GM12878 (cell line): Measurements from ENCODE around the gene MAML2. TPM values are rescaled to one million over a fixed set of nuclear protein-coding genes. Genes with fewer than 3 reads are reported as not detected.

Source experiments
- ATF2 ChIP-seq: IDR thresholded peaks from 2 replicates; pipeline ENCODE4 v1.6.1; 2012; ENCODE audit warnings: low read length, inconsistent platforms
- BCL3 ChIP-seq: IDR thresholded peaks from 2 replicates; pipeline ENCODE4 v1.6.1; 2011; ENCODE audit warnings: borderline replicate concordance, low read depth, mild to moderate bottlenecking, moderate library complexity, low read length; ENCODE audit not compliant: insufficient read depth, poor library complexity, severe bottlenecking
- CEBPZ ChIP-seq: fragments of 150-350 bp; IDR thresholded peaks from 2 replicates; pipeline ENCODE4 v1.6.1; 2016; ENCODE audit warnings: low read depth, low read length
- CREB1 ChIP-seq: IDR thresholded peaks from 2 replicates; pipeline ENCODE4 v1.6.1; 2012; ENCODE audit warnings: low read depth, mild to moderate bottlenecking, inconsistent platforms
- ETV6 ChIP-seq, 2 experiments: fragments of 450-650 bp in 1 of 2; IDR thresholded peaks in 1 of 2; conservative IDR thresholded peaks in 1 of 2; 2 replicates each; pipeline ENCODE4 v1.6.1; 2014; ENCODE audit warnings: antibody characterized with exemption in 1 of 2, borderline replicate concordance in 1 of 2, low read depth in 1 of 2, mild to moderate bottlenecking in 1 of 2, moderate library complexity in 1 of 2
- FOXK2 ChIP-seq: fragments of 450-650 bp; IDR thresholded peaks from 2 replicates; pipeline ENCODE4 v1.6.1; 2017; ENCODE audit warnings: mild to moderate bottlenecking, moderate library complexity
- GABPA ChIP-seq: IDR thresholded peaks from 2 replicates; pipeline ENCODE4 v1.6.1; 2014; ENCODE audit warnings: antibody characterized with exemption, low read depth, mild to moderate bottlenecking, inconsistent platforms
- LARP7 ChIP-seq: fragments of 450-650 bp; IDR thresholded peaks from 2 replicates; pipeline ENCODE4 v1.6.1; 2017; ENCODE audit warnings: mild to moderate bottlenecking
- NR2F1 ChIP-seq: fragments of 450-650 bp; conservative IDR thresholded peaks from 2 replicates; pipeline ENCODE4 v1.6.1; 2017; ENCODE audit warnings: mild to moderate bottlenecking
- RCOR1 ChIP-seq: conservative IDR thresholded peaks from 2 replicates; pipeline ENCODE4 v1.6.1; 2012; ENCODE audit warnings: low read depth, low read length, improper control_type of control experiment
- SMC3 ChIP-seq: IDR thresholded peaks from 2 replicates; pipeline ENCODE4 v1.6.1; 2011; ENCODE audit warnings: low read length, improper control_type of control experiment, borderline replicate concordance
- polyA plus RNA-seq, 11 experiments: library from polyadenylated mRNA; depleted of rRNA in 4 of 11; unstranded in 6 of 11; stranded (reverse) in 5 of 11; fragments of >200 nt; fragmentation: Nextera tagmentation in 4 of 11; fragmentation: Illumina TruSeq in 1 of 11; extraction: Ambion mirVana in 4 of 11; extraction: Trizol in 1 of 11; gene quantifications; 1 replicate in 1 of 11; 2 replicates in 10 of 11; pipeline versions ENCODE4 v1.2.1 to v1.2.3, GENCODE V29; 2011 to 2016; ENCODE audit warnings: inconsistent platforms in 2 of 11, missing spikeins in 2 of 11, low read depth in 1 of 11
- total RNA-seq, 4 experiments: library from RNA; depleted of rRNA in 3 of 4; stranded (reverse); fragments of >200 nt in 3 of 4; fragmentation: Illumina TruSeq in 1 of 4; extraction: Trizol in 1 of 4; gene quantifications; 2 replicates each; pipeline versions ENCODE4 v1.2.1 to v1.2.3, GENCODE V29; 2013 to 2021
- TF ChIP-seq, protein P1 (sequence below): fragments of 450-650 bp; IDR thresholded peaks from 2 replicates; pipeline ENCODE4 v1.6.1; 2018; ENCODE audit warnings: borderline replicate concordance, mild to moderate bottlenecking; ENCODE audit not compliant: partially characterized antibody
- TF ChIP-seq, protein P2 (sequence below): IDR thresholded peaks from 2 replicates; pipeline ENCODE4 v1.6.1; 2012; ENCODE audit warnings: improper control_type of control experiment, low read depth, low read length; ENCODE audit not compliant: insufficient replicate concordance

The MAML2 gene
- total and polyA plus RNA-seq, 10 of the 15 experiments (the other 5 are each of a cell fraction or from before 2014, with no cell fraction given), result 2.5 to 15.1 (median 12.0) TPM

DNA sequence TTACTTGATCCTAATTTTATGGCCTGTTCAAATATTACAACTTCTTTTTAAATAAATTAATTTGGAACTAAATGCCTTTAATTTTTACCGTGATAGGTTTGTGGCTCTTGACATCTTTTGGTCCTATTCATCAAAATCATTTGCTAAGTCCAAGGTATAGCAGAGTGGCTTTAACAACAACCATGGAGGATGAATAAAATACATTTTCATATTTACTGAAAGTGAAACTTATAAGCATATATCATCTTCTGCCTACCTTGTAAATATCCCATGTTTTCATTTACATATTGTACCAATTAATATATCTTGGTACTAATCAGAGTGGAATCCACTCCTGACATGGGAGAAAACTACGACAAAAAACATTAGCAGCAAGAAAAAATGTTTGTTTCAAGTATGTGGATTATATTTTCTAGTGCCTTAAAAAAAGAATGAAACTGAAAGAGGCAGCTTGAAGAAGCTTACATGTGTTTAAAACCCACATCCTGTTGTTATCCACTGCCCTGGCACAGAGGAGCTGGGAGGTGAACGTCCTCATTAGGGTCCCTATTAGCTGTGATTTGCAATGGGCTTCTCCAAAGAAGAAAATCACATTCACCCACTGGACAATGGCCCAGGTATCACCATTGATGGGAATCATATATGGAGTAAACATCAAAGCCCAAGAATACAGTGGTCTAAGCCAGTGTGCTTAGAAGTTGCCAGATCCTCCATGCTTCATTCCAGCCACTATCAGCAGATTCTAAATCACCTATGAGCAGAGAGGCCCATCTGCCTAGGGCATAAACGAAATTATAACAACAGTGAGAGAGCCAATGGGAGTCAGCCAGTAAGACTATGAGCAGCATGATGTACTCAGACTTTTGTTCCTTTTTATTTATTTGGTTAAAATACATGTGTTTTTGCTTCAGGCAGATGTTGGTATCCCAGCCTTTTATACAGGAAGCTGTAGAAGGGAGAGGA lies 84.7 kb downstream of the MAML2 start (continued):
- TF ChIP-seq, protein P1, sequence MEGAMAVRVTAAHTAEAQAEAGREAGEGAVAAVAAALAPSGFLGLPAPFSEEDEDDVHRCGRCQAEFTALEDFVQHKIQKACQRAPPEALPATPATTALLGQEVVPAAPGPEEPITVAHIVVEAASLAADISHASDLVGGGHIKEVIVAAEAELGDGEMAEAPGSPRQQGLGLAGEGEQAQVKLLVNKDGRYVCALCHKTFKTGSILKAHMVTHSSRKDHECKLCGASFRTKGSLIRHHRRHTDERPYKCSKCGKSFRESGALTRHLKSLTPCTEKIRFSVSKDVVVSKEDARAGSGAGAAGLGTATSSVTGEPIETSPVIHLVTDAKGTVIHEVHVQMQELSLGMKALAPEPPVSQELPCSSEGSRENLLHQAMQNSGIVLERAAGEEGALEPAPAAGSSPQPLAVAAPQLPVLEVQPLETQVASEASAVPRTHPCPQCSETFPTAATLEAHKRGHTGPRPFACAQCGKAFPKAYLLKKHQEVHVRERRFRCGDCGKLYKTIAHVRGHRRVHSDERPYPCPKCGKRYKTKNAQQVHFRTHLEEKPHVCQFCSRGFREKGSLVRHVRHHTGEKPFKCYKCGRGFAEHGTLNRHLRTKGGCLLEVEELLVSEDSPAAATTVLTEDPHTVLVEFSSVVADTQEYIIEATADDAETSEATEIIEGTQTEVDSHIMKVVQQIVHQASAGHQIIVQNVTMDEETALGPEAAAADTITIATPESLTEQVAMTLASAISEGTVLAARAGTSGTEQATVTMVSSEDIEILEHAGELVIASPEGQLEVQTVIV, result no peak
- TF ChIP-seq BCL3, result no peak
- TF ChIP-seq RCOR1, result no peak
- TF ChIP-seq, protein P2, sequence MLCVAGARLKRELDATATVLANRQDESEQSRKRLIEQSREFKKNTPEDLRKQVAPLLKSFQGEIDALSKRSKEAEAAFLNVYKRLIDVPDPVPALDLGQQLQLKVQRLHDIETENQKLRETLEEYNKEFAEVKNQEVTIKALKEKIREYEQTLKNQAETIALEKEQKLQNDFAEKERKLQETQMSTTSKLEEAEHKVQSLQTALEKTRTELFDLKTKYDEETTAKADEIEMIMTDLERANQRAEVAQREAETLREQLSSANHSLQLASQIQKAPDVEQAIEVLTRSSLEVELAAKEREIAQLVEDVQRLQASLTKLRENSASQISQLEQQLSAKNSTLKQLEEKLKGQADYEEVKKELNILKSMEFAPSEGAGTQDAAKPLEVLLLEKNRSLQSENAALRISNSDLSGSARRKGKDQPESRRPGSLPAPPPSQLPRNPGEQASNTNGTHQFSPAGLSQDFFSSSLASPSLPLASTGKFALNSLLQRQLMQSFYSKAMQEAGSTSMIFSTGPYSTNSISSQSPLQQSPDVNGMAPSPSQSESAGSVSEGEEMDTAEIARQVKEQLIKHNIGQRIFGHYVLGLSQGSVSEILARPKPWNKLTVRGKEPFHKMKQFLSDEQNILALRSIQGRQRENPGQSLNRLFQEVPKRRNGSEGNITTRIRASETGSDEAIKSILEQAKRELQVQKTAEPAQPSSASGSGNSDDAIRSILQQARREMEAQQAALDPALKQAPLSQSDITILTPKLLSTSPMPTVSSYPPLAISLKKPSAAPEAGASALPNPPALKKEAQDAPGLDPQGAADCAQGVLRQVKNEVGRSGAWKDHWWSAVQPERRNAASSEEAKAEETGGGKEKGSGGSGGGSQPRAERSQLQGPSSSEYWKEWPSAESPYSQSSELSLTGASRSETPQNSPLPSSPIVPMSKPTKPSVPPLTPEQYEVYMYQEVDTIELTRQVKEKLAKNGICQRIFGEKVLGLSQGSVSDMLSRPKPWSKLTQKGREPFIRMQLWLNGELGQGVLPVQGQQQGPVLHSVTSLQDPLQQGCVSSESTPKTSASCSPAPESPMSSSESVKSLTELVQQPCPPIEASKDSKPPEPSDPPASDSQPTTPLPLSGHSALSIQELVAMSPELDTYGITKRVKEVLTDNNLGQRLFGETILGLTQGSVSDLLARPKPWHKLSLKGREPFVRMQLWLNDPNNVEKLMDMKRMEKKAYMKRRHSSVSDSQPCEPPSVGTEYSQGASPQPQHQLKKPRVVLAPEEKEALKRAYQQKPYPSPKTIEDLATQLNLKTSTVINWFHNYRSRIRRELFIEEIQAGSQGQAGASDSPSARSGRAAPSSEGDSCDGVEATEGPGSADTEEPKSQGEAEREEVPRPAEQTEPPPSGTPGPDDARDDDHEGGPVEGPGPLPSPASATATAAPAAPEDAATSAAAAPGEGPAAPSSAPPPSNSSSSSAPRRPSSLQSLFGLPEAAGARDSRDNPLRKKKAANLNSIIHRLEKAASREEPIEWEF, result no peak
- TF ChIP-seq ETV6 (conservative IDR thresholded peaks at IDR 0.05 in 1 of 2, IDR thresholded peaks at IDR 0.05 in 1 of 2; ENCODE audit: borderline replicate concordance in 1 of 2, low read depth in 1 of 2), result peak in 1 of 2 experiments; percentile 55; a peak in 1 of 4 replicates
- no peak for TF ChIP-seq NR2F1
- TF ChIP-seq CREB1, result no peak
- no peak for TF ChIP-seq LARP7
- TF ChIP-seq ATF2, result peak; percentile 55
- TF ChIP-seq CEBPZ, result no peak
- TF ChIP-seq FOXK2, result no peak
- TF ChIP-seq GABPA, result no peak
- no peak for TF ChIP-seq SMC3
